Naive B cell (primary cell): ENCODE data around the gene ENGASE. TPM values are rescaled to one million over a fixed set of nuclear protein-coding genes. Genes with fewer than 3 reads are reported as not detected.

Source experiments
- ATAC-seq, 2 donors: fragments of 150-1000 bp; cut with Tn5 transposase; 2 replicates each; pipeline ENCODE4 v1.10.0; 2021; ENCODE audit warnings: low read depth in 2 of 2, mild to moderate bottlenecking in 2 of 2, moderate library complexity in 2 of 2
- DNase-seq: peaks from one replicate; pipeline ENCODE4 v3.0.0; 2022
- H3K27ac Mint-ChIP-seq, 6 donors: one replicate each; pipeline ENCODE4 v1.8.0; 2020 to 2022; ENCODE audit warnings: mild to moderate bottlenecking in 6 of 6, mixed read lengths in 6 of 6, moderate library complexity in 5 of 6, inconsistent platforms in 2 of 6
- H3K27me3 Mint-ChIP-seq, 3 donors: one replicate each; pipeline ENCODE4 v1.8.0; 2021 to 2022; ENCODE audit warnings: mixed read lengths in 3 of 3, mild to moderate bottlenecking in 1 of 3
- H3K36me3 Mint-ChIP-seq, 2 donors: one replicate each; pipeline ENCODE4 v1.8.0; 2020 to 2022; ENCODE audit warnings: mixed read lengths in 2 of 2, inconsistent platforms in 1 of 2, mild to moderate bottlenecking in 1 of 2
- H3K4me1 Mint-ChIP-seq, 3 donors: one replicate each; pipeline ENCODE4 v1.8.0; 2020 to 2022; ENCODE audit warnings: mixed read lengths in 3 of 3, inconsistent platforms in 1 of 3, mild to moderate bottlenecking in 1 of 3, moderate library complexity in 1 of 3
- H3K4me3 Mint-ChIP-seq, 8 donors: one replicate each; pipeline ENCODE4 v1.8.0; 2020 to 2022; ENCODE audit warnings: mild to moderate bottlenecking in 8 of 8, mixed read lengths in 8 of 8, moderate library complexity in 8 of 8, inconsistent platforms in 2 of 8
- H3K9me3 Mint-ChIP-seq, 7 donors: one replicate each; pipeline ENCODE4 v1.8.0; 2020 to 2022; ENCODE audit warnings: mixed read lengths in 7 of 7, mild to moderate bottlenecking in 5 of 7, inconsistent platforms in 2 of 7, moderate library complexity in 1 of 7
- polyA plus RNA-seq, 6 donors: library from polyadenylated mRNA; unstranded; fragments of 300-500 nt; fragmentation: Illumina TruSeq; gene quantifications; one replicate each; pipeline ENCODE4 v1.2.3, GENCODE V29; 2021; ENCODE audit warnings: low read depth in 6 of 6

Gene ENGASE
- polyA plus RNA-seq, 6 donors from 2014 or later: 1.4 to 7.4 (median 3.6) TPM

DNA sequence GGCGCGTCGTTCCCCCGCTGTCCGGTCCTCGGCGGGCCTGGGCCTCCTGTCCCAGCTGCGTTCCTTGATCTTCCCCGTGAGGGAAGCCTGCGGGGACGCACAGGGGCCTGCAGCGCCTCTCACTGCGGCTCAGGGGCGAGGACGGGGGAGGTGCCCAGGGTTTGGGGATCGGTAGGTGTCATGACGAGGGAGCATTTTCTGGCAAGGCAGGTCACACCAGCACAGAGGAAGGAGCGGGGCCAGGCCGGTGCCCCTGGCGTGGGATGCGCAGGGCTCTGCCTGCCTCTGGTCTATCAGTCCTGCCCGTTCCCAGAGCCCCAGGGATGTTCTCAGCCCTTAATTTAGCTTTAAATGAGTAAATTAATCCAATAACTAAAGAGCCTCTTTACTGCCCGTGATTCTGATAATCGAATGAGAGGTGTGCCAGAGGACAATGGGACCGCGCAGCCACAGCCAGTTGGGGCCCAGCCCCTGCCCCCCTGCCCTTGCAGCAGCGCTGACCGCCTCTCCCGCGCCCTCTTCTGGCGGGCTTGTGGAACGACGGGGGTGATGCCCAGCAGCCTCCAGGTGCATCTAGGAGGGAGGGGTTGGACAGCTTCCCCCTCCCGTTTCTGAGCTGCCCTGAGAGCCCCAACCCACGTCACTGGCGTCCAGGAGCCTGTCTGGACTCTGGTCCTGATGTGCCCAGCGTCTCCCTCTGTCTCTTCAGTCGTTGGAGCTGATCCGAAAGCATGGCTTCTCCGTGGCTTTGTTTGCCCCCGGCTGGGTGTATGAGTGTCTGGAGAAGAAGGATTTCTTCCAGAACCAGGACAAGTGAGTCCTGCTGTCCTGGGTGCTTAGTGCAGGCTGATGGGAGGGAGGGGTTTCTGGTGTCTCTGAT, 7.9 kb downstream of the ENGASE start:
- peaks cover 5 to 21% of the 10 kb centered on the region in 2 donors for H3K36me3 Mint-ChIP-seq
- DNase-seq: peak; percentile 43

GRCh38 chr17:79083191-79083971, 8.8 kb downstream of the ENGASE start:
- H3K36me3 Mint-ChIP-seq: peaks cover 5 to 21% of the 10 kb centered on the region in 2 donors
- H3K9me3 Mint-ChIP-seq: no peaks in the 10 kb centered on the region
- no peak for ATAC-seq
- H3K27ac Mint-ChIP-seq: no peak overlapping the region
- H3K4me1 Mint-ChIP-seq: peaks cover 0 to 3% (median 0%) of the 10 kb centered on the region in 3 donors
- no peak overlapping the region for H3K4me3 Mint-ChIP-seq
- no peaks in the 10 kb centered on the region for H3K27me3 Mint-ChIP-seq
- DNase-seq: no peak

More for the DNA sequence above, 7.9 kb downstream of the ENGASE start:
- Mint-ChIP-seq H3K27ac (peak overlapping the region in 1 of 6 donors; percentile 67), H3K27me3 (no peaks in the 10 kb centered on the region), H3K4me1 (peaks cover 0 to 3% (median 0%) of the 10 kb centered on the region in 3 donors), H3K9me3 (no peaks in the 10 kb centered on the region), H3K4me3 (no peak overlapping the region)
- ATAC-seq: peak; percentile 42 to 58

GRCh38 chr17:79084291-79085153, 9.9 kb downstream of the ENGASE start:
- no peak for ATAC-seq
- H3K4me3 Mint-ChIP-seq: no peak overlapping the region
- H3K9me3 Mint-ChIP-seq: no peaks in the 10 kb centered on the region
- DNase-seq: no peak
- H3K36me3 Mint-ChIP-seq: peaks cover 5 to 21% of the 10 kb centered on the region in 2 donors
- H3K27me3 Mint-ChIP-seq: no peaks in the 10 kb centered on the region
- peaks cover 0 to 4% (median 3%) of the 10 kb centered on the region in 3 donors for H3K4me1 Mint-ChIP-seq
- H3K27ac Mint-ChIP-seq: no peak overlapping the region

DNA sequence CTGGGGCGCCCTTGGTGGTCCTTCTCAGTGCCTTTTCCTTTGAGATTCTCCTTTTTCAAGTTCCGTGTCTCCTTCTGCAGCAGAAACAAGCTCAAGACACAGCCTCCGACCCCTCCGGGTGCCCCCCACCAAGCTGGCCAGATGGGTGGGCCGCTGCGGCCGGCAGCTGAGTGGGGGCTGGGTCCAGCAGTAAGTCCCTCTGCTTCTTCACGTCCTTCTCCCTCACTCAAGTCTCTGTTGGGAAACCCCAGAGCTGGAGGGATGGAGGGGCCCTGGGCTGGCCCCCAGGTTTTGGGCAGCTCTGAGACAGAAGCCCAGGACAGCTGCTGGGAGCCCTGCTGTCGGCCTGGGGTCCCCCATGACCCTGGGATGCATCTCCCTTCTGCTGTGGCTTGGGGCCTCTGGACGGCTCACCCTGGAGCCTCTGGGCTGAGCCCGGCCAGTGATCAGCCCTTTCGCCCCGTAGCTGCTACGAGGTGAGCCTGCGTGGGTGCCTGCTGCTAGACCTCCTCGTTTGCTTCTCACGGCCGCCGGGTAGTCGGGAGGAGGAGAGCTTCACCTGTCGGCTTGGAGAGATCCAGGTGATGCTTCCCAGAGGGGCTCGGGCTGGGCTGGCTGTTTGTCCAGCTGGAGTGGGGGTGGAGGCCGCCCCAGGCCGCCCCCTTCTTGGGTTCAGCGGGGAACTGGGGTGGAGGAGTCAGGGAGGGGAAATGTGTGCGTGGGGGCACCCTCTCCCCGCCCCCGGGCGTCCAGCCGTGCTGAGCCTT, 10.7 kb downstream of the ENGASE start:
- DNase-seq (no peak), ATAC-seq (no peak)
- Mint-ChIP-seq H3K36me3 (peaks cover 4 to 13% of the 10 kb centered on the region in 2 donors), H3K4me1 (peaks cover 0 to 4% (median 3%) of the 10 kb centered on the region in 3 donors), H3K9me3 (no peaks in the 10 kb centered on the region), H3K27me3 (no peaks in the 10 kb centered on the region), H3K4me3 (no peak overlapping the region), H3K27ac (no peak overlapping the region)

GRCh38 chr17:79085921-79086551, 11.4 kb downstream of the ENGASE start:
- H3K4me3 Mint-ChIP-seq: peak overlapping the region in 1 of 8 donors; percentile 29
- DNase-seq (no peak), ATAC-seq (no peak)
- peak overlapping the region in 2 of 6 donors; percentile 47 to 70 for H3K27ac Mint-ChIP-seq
- H3K36me3 Mint-ChIP-seq: peaks cover 0 to 7% of the 10 kb centered on the region in 2 donors
- H3K9me3 Mint-ChIP-seq: no peaks in the 10 kb centered on the region
- no peaks in the 10 kb centered on the region for H3K27me3 Mint-ChIP-seq
- peaks cover 0 to 10% (median 0%) of the 10 kb centered on the region in 3 donors for H3K4me1 Mint-ChIP-seq

- Mint-ChIP-seq H3K4me3 (no peak overlapping the region), H3K36me3 (peaks cover 0 to 3% of the 10 kb centered on the region in 2 donors), H3K27ac (peak overlapping the region in 2 of 6 donors; percentile 70 to 91), H3K4me1 (peaks cover 0 to 10% (median 0%) of the 10 kb centered on the region in 3 donors), H3K27me3 (peaks cover 0 to under 1% (median 0%) of the 10 kb centered on the region in 3 donors), H3K9me3 (no peaks in the 10 kb centered on the region)
- DNase-seq (no peak), ATAC-seq (no peak)
Observed at GRCh38 chr17:79086609-79087427, 12.2 kb downstream of the ENGASE start.

- Mint-ChIP-seq H3K4me3 (no peak overlapping the region), H3K27me3 (peaks cover 4 to 8% (median 7%) of the 10 kb centered on the region in 3 donors), H3K4me1 (peaks cover 0 to 10% (median 0%) of the 10 kb centered on the region in 3 donors), H3K36me3 (no peaks in the 10 kb centered on the region), H3K27ac (peak overlapping the region in 1 of 6 donors; percentile 91), H3K9me3 (no peaks in the 10 kb centered on the region)
- DNase-seq: peak; percentile 63
- ATAC-seq: peak; percentile 73 to 88
Observed at GRCh38 chr17:79087428-79088143, 13.0 kb downstream of the ENGASE start.

DNA sequence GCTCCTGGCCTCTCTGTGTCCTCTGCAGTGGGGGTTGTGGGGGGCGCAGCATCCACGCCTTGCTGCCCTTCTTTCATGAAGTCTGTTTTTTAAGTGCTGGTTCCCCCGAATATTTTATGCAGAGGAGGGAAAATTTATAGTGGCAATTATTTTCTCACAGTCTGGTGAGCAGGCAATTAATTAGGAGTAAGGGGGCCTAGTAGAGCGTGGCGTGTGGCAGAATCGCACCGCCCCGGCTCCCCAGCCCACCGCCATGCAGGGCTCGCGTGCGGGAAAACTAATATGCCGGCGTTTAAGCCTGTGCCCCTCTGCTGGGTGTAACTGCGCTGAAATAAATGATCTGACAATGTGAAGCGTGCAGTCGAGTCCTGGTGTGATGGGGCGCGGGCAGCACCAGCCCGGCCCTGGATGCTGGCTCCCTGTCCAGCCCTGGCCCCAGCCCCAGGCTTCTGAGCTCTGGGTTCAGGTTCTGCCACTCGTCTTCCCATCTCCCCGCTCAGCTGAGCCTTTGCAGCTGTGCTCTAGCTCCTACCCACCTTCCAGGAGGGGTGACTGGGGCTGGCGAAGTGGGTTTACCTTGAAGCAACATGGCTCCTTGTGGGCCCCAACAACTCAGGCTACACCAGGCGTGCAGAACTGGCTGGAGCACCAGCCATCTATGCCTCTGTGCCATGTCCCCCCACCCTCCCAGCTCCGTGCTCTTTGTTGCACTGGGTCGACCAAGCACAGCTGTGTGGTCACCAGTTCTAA, 13.8 kb downstream of the ENGASE start:
- DNase-seq: no peak
- no peak overlapping the region for H3K4me3 Mint-ChIP-seq

GRCh38 chr17:79088997-79089328, 14.3 kb downstream of the ENGASE start:
- H3K4me1 Mint-ChIP-seq: peaks cover 0 to 10% (median 0%) of the 10 kb centered on the region in 3 donors
- no peak for ATAC-seq
- no peaks in the 10 kb centered on the region for H3K36me3 Mint-ChIP-seq
- H3K27me3 Mint-ChIP-seq: peaks cover 4 to 21% (median 10%) of the 10 kb centered on the region in 3 donors
- DNase-seq: no peak
- H3K4me3 Mint-ChIP-seq: no peak overlapping the region
- H3K9me3 Mint-ChIP-seq: no peaks in the 10 kb centered on the region
- no peak overlapping the region for H3K27ac Mint-ChIP-seq

More for the DNA sequence above, 13.8 kb downstream of the ENGASE start:
- no peak for ATAC-seq
- Mint-ChIP-seq H3K9me3 (no peaks in the 10 kb centered on the region), H3K36me3 (no peaks in the 10 kb centered on the region), H3K27ac (no peak overlapping the region), H3K4me1 (peaks cover 0 to 10% (median 0%) of the 10 kb centered on the region in 3 donors), H3K27me3 (peaks cover 4 to 15% (median 10%) of the 10 kb centered on the region in 3 donors)

- H3K27ac Mint-ChIP-seq: no peak overlapping the region
- peaks cover 0 to 10% (median 0%) of the 10 kb centered on the region in 3 donors for H3K4me1 Mint-ChIP-seq
- H3K9me3 Mint-ChIP-seq: no peaks in the 10 kb centered on the region
- H3K36me3 Mint-ChIP-seq: no peaks in the 10 kb centered on the region
- no peak for DNase-seq
- no peak for ATAC-seq
- H3K27me3 Mint-ChIP-seq: peaks cover 4 to 26% (median 17%) of the 10 kb centered on the region in 3 donors
- H3K4me3 Mint-ChIP-seq: peak overlapping the region in 1 of 8 donors; percentile 25
Observed at GRCh38 chr17:79089720-79090442, 15.3 kb downstream of the ENGASE start.
